ENCODE measurements around the gene JPH3. TPM values are rescaled to one million over a fixed set of nuclear protein-coding genes. Genes with fewer than 3 reads are reported as not detected.

JPH3 gene
- total RNA-seq, 2 experiments from 2014 or later = 0.07 to 0.09 TPM

DNA sequence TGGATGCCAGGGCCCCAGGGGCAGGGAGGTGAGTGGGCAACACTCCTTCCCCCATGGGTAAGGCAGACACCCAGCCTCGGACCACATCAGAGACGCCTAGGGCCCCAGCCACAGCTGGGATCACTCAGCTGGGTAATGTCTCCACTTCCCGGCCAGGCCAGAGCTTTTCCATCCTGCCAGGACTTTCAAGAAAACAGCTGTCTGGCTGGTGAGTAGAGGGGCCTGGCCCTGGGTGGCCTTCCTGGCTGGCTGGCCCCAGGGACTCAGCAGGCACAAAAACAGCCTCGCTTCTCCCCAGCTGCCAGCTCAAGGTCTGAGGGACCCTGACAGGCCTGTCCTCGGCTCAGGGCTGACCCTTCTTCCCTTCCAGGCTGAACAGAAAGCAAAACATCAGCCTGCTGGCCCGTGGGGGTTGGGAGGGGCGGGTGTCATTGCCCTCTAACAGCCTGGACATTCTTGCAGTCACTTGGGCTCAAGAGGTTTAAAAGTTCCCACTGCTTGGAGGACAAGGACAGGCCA lies 45.3 kb upstream of the JPH3 start:
- TF ChIP-seq, protein P1, sequence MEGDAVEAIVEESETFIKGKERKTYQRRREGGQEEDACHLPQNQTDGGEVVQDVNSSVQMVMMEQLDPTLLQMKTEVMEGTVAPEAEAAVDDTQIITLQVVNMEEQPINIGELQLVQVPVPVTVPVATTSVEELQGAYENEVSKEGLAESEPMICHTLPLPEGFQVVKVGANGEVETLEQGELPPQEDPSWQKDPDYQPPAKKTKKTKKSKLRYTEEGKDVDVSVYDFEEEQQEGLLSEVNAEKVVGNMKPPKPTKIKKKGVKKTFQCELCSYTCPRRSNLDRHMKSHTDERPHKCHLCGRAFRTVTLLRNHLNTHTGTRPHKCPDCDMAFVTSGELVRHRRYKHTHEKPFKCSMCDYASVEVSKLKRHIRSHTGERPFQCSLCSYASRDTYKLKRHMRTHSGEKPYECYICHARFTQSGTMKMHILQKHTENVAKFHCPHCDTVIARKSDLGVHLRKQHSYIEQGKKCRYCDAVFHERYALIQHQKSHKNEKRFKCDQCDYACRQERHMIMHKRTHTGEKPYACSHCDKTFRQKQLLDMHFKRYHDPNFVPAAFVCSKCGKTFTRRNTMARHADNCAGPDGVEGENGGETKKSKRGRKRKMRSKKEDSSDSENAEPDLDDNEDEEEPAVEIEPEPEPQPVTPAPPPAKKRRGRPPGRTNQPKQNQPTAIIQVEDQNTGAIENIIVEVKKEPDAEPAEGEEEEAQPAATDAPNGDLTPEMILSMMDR (IDR thresholded peaks at IDR 0.05) = no peak
- POLR2A ChIA-PET = no interaction called here

DNA sequence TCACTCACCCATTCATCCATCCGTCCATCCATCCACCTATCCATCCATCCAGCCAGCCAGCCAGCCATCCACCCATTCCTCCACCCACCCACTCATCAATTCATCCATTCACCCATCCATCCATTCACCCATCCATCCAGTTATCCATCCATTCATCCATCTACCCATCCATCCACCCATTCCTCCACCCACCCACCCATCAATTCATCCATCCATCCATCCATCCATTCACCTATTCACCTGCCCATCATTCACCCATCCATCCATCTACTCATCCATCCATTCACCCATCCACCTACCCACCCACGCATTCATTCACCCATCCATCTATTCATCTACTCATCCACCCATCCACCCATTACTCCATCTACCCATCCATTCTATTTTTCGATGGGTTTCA lies 43.6 kb upstream of the JPH3 start:
- ATAC-seq (no peak), DNase-seq (no peak)
- H3K4me3 Mint-ChIP-seq = no peak overlapping the region
- H3K27ac Mint-ChIP-seq = no peak overlapping the region
- CTCF ChIA-PET = interaction anchor here (2.2 kb wide), 1 partner anchor 78 kb away, joined by 10 read pairs; no protein-coding TSS in a partner anchor
- intact Hi-C loops (cut with micrococcal nuclease) = no loop called here
- TF ChIP-seq, protein P1 (IDR thresholded peaks at IDR 0.05) = no peak
- H3K9me3 Mint-ChIP-seq = peaks cover 2% of the 10 kb centered on the region
- POLR2A ChIA-PET = no interaction called here
- no peaks in the 10 kb centered on the region for H3K36me3 Mint-ChIP-seq (ENCODE audit: low read depth)
- no peaks in the 10 kb centered on the region for H3K4me1 Mint-ChIP-seq (ENCODE audit: low read depth)
- peaks cover 4% of the 10 kb centered on the region for H3K27me3 Mint-ChIP-seq

More for the DNA sequence above, 45.3 kb upstream of the JPH3 start:
- CTCF ChIA-PET = interaction anchor here (0.7 kb wide), 1 partner anchor 79 kb away, joined by 3 read pairs; no protein-coding TSS in a partner anchor
- H3K4me1 Mint-ChIP-seq (ENCODE audit: low read depth) = no peaks in the 10 kb centered on the region
- ATAC-seq (no peak), DNase-seq (no peak)
- H3K4me3 Mint-ChIP-seq = no peak overlapping the region
- intact Hi-C loops (cut with micrococcal nuclease) = no loop called here
- no peaks in the 10 kb centered on the region for H3K9me3 Mint-ChIP-seq
- H3K27ac Mint-ChIP-seq = no peak overlapping the region
- peaks cover 4% of the 10 kb centered on the region for H3K27me3 Mint-ChIP-seq
- H3K36me3 Mint-ChIP-seq (ENCODE audit: low read depth) = no peaks in the 10 kb centered on the region

DNA sequence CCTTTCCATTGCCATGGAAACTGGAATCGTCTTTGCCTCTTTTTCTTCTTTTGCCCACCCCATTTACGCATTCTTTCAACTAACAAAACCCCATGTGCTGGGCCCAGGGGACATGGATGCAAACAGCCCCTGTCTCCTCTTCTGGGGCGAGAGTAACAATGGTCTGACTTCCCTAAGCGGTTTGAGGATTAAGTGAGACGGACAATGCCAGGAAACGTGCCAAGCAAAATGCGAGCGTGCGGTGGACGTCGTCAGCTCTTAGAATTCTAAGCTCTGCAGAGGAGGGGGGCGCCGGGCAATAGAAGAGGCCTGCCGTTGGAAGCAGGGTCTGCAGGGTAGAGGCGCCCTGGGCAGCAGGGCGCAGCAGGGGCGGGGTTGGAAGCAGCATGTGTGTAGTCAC lies 42.4 kb upstream of the JPH3 start:
- Mint-ChIP-seq H3K4me1 (ENCODE audit: low read depth) (no peaks in the 10 kb centered on the region), H3K27me3 (peaks cover 4% of the 10 kb centered on the region), H3K9me3 (peaks cover 4% of the 10 kb centered on the region), H3K27ac (no peak overlapping the region), H3K4me3 (no peak overlapping the region), H3K36me3 (ENCODE audit: low read depth) (no peaks in the 10 kb centered on the region)
- intact Hi-C loops (cut with micrococcal nuclease) = no loop called here
- TF ChIP-seq, protein P1 (IDR thresholded peaks at IDR 0.05) = no peak
- CTCF ChIA-PET = no interaction called here
- ATAC-seq = no peak
- POLR2A ChIA-PET = no interaction called here
- DNase-seq = no peak

DNA sequence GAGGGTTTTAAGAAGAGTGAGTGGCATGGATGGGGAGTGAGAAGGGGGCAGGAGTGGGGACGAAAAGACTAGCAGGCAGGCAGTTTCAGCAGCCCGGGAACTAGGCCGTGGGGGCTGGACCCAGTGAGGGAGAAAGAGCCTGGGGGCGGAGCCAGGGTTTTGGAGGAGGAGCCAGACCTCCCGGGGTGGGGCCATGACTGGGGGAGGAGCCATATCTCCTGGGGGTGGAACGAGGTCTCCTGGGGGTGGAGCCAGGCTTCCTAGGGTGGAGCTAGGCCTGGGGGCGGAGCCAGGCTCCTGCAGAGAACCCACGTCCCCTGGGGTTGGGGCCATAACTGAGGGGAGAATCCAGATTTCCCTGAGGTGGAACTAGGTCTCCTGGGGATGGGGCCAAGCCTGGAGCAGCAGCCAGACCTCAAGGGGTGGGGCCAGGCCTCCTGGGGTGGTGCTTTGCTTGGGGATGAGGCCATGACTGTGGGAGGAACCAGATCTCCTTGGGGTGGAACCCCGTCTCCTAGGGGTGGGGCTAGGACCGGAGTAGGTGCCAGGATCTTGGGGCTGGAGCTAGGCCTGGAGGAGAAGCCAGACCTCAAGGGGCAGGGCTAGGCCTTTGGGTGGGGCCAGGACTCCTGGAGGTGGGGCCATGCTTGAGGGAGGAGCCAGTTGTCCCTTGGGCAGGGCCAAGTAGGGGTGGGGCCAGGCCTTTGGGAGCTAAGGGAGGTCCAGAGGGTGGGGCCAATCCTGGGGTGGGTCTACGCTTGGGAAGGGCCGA lies 41.7 kb upstream of the JPH3 start:
- Mint-ChIP-seq H3K9me3 (peaks cover 4% of the 10 kb centered on the region), H3K4me3 (no peak overlapping the region), H3K36me3 (ENCODE audit: low read depth) (no peaks in the 10 kb centered on the region), H3K4me1 (ENCODE audit: low read depth) (no peaks in the 10 kb centered on the region), H3K27ac (no peak overlapping the region), H3K27me3 (peaks cover 4% of the 10 kb centered on the region)
- TF ChIP-seq, protein P1 (IDR thresholded peaks at IDR 0.05) = no peak
- ChIA-PET POLR2A (no interaction called here), CTCF (no interaction called here)
- intact Hi-C loops (cut with micrococcal nuclease) = no loop called here
- DNase-seq (peak; percentile 44), ATAC-seq (peak; percentile 87)

All from activated CD8-positive, alpha-beta T cell treated with anti-CD3 and anti-CD28 coated beads for 36 hours (primary cell).